ENCODE data around the gene AURKA.

DNA sequence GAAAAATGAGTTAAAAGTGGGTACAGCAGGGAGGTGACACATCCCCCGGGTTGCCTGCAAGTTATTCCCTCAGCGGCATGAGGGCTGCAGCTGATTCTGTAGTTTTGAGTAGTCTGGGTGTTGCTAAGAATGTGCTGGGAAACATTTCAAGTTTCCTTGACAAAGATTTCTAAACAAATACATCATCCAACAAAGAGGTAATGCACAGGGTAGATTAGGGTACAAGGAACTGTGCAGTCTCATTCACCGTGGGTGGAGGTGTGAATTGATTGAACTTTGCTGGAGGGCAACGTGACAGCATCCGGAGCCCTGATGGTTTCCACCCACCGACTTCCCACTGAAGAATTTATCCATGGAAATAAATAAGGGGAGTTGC is 41.9 kb upstream of the AURKA start:
- TF ChIP-seq, protein P1, sequence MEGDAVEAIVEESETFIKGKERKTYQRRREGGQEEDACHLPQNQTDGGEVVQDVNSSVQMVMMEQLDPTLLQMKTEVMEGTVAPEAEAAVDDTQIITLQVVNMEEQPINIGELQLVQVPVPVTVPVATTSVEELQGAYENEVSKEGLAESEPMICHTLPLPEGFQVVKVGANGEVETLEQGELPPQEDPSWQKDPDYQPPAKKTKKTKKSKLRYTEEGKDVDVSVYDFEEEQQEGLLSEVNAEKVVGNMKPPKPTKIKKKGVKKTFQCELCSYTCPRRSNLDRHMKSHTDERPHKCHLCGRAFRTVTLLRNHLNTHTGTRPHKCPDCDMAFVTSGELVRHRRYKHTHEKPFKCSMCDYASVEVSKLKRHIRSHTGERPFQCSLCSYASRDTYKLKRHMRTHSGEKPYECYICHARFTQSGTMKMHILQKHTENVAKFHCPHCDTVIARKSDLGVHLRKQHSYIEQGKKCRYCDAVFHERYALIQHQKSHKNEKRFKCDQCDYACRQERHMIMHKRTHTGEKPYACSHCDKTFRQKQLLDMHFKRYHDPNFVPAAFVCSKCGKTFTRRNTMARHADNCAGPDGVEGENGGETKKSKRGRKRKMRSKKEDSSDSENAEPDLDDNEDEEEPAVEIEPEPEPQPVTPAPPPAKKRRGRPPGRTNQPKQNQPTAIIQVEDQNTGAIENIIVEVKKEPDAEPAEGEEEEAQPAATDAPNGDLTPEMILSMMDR (IDR thresholded peaks at IDR 0.05), result no peak
- TF ChIP-seq POLR2A (IDR thresholded peaks at IDR 0.05) (no peak), EP300 (IDR thresholded peaks at IDR 0.05) (no peak), POLR2AphosphoS5 (IDR thresholded peaks at IDR 0.05) (no peak)
